GM12878 (cell line): ENCODE data around the gene TOGARAM1. TPM values are rescaled to one million over a fixed set of nuclear protein-coding genes. Genes with fewer than 3 reads are reported as not detected.

Experiments
- ATAC-seq: fragments of 200-7000 bp; cut with Tn5 transposase; 3 replicates; pipeline ENCODE4 v1.9.1; 2020; ENCODE audit warnings: mild to moderate bottlenecking, moderate library complexity
- BruUV-seq: library from RNA; stranded (reverse); fragments of 400-500 nt; replicated peaks from 2 replicates; lab custom pipeline; 2021; lab: Mats Ljungman, UMichigan
- CTCF ChIA-PET: fragments of 300-600 bp; sonication (Branson Sonifier 250); formaldehyde crosslinking; extraction: SDS; loops from one replicate; lab custom pipeline; 2021; ENCODE audit warnings: inconsistent platforms; lab: Yijun Ruan, JAX
- POLR2A ChIA-PET: fragments of 350-600 bp; formaldehyde crosslinking; extraction: SDS; loops from one replicate; lab custom pipeline; 2021; ENCODE audit warnings: inconsistent platforms; lab: Charles Lee
- RAD21 ChIA-PET: fragments of 300-600 bp; sonication (Branson Sonifier 250); formaldehyde crosslinking; loops from one replicate; lab custom pipeline; 2023; ENCODE audit warnings: antibody characterized with exemption; ENCODE audit not compliant: unreplicated experiment; lab: Charles Lee
- SMC1A ChIA-PET: fragments of 300-600 bp; sonication (Branson Sonifier 250); formaldehyde crosslinking; loops from one replicate; lab custom pipeline; 2023; ENCODE audit not compliant: unreplicated experiment, uncharacterized antibody; lab: Charles Lee
- DNase-seq: peaks from one replicate; pipeline ENCODE4 v3.0.0-alpha.2; 2011; ENCODE audit warnings: low read depth, low spot score
- FAIRE-seq: peaks from 3 replicates; lab custom pipeline; 2011; peaks lifted over from hg19 to GRCh38; lab: Jason Lieb, UNC
- H2AFZ ChIP-seq: 2 replicates; pipeline ENCODE4 v1.6.0; 2011; ENCODE audit warnings: low read depth, low read length, control low read depth; ENCODE audit not compliant: control insufficient read depth
- H3K27ac ChIP-seq: 2 replicates; pipeline ENCODE4 v1.5.1; 2011; ENCODE audit warnings: control low read depth; ENCODE audit not compliant: control insufficient read depth, insufficient read depth
- H3K27me3 ChIP-seq, 2 experiments: replicated peaks in 1 of 2; 2 replicates each; pipeline versions ENCODE4 v1.6.0 to v1.6.1; 2011; ENCODE audit warnings: low read length in 1 of 2; ENCODE audit not compliant: control insufficient read depth in 2 of 2, insufficient read depth in 2 of 2
- H3K36me3 ChIP-seq, 2 experiments: 2 replicates each; pipeline ENCODE4 v1.5.1; 2011; ENCODE audit warnings: low read length in 1 of 2; ENCODE audit not compliant: control insufficient read depth in 2 of 2, insufficient read depth in 2 of 2
- H3K4me1 ChIP-seq: 2 replicates; pipeline ENCODE4 v1.6.1; 2011; ENCODE audit warnings: mild to moderate bottlenecking, low read length, moderate library complexity, mixed read lengths; ENCODE audit not compliant: control insufficient read depth, insufficient read depth
- H3K4me2 ChIP-seq: 2 replicates; pipeline ENCODE4 v1.6.0; 2011; ENCODE audit warnings: control low read depth; ENCODE audit not compliant: control insufficient read depth, insufficient read depth
- H3K4me3 ChIP-seq: fragments of 200-600 bp; sonication (generic); 2 replicates; pipeline ENCODE4 v1.5.1; 2016
- H3K79me2 ChIP-seq: 2 replicates; pipeline ENCODE4 v1.6.0; 2011; ENCODE audit warnings: low read length; ENCODE audit not compliant: control insufficient read depth, insufficient read depth
- H3K9ac ChIP-seq: 2 replicates; pipeline ENCODE4 v1.8.0; 2011; ENCODE audit warnings: low read length, control low read depth, mixed read lengths; ENCODE audit not compliant: control insufficient read depth, insufficient read depth
- H3K9me3 ChIP-seq: replicated peaks from 3 replicates; pipeline ENCODE4 v1.5.1; 2011; ENCODE audit warnings: mild to moderate bottlenecking, low read length; ENCODE audit not compliant: control insufficient read depth, insufficient read depth
- H4K20me1 ChIP-seq: 2 replicates; pipeline ENCODE4 v1.6.0; 2011; ENCODE audit not compliant: control insufficient read depth, insufficient read depth
- CREM ChIP-seq: IDR thresholded peaks from 2 replicates; pipeline ENCODE4 v1.6.1; 2014; ENCODE audit warnings: antibody characterized with exemption, low read depth
- LARP7 ChIP-seq: fragments of 450-650 bp; IDR thresholded peaks from 2 replicates; pipeline ENCODE4 v1.6.1; 2017; ENCODE audit warnings: mild to moderate bottlenecking
- NR2C2 ChIP-seq: IDR thresholded peaks from 2 replicates; pipeline ENCODE4 v1.6.1; 2011; ENCODE audit warnings: borderline replicate concordance, low read depth; ENCODE audit not compliant: control insufficient read depth, insufficient read length
- PAX8 ChIP-seq: fragments of 450-650 bp; IDR thresholded peaks from 2 replicates; pipeline ENCODE4 v1.6.1; 2017; ENCODE audit warnings: mild to moderate bottlenecking, moderate library complexity
- POU2F2 ChIP-seq: IDR thresholded peaks from 3 replicates; pipeline ENCODE4 v1.6.1; 2011; ENCODE audit warnings: low read depth, mild to moderate bottlenecking, low read length, borderline replicate concordance
- WGBS: methylation state at CpG from one replicate; pipeline ENCODE4 v1.1.6; 2016; ENCODE audit warnings: low lambda C conversion rate; ENCODE audit not compliant: insufficient replicate concordance, insufficient coverage; ENCODE audit errors: missing lambda C conversion rate; 5-methylcytosine and 5-hydroxymethylcytosine counted together
- in situ Hi-C: fragments of 300-500 bp; cut with MboI; formaldehyde crosslinking; loops from 9 replicates; pipeline ENCODE4 v1.14.3; 2018; ENCODE audit warnings: mixed read lengths
- intact Hi-C: fragments of 100-400 bp; cut with micrococcal nuclease; formaldehyde crosslinking; loops from one replicate; pipeline ENCODE4 v1.14.2; 2022; ENCODE audit not compliant: unreplicated experiment
- polyA plus RNA-seq, 11 experiments: library from polyadenylated mRNA; depleted of rRNA in 4 of 11; unstranded in 6 of 11; stranded (reverse) in 5 of 11; fragments of >200 nt; fragmentation: Nextera tagmentation in 4 of 11; fragmentation: Illumina TruSeq in 1 of 11; extraction: Ambion mirVana in 4 of 11; extraction: Trizol in 1 of 11; gene quantifications; 1 replicate in 1 of 11; 2 replicates in 10 of 11; pipeline versions ENCODE4 v1.2.1 to v1.2.3, GENCODE V29; 2011 to 2016; ENCODE audit warnings: inconsistent platforms in 2 of 11, missing spikeins in 2 of 11, low read depth in 1 of 11
- total RNA-seq, 4 experiments: library from RNA; depleted of rRNA in 3 of 4; stranded (reverse); fragments of >200 nt in 3 of 4; fragmentation: Illumina TruSeq in 1 of 4; extraction: Trizol in 1 of 4; gene quantifications; 2 replicates each; pipeline versions ENCODE4 v1.2.1 to v1.2.3, GENCODE V29; 2013 to 2021
- TF ChIP-seq, protein P1 (sequence below): fragments of 450-650 bp; IDR thresholded peaks from 2 replicates; pipeline ENCODE4 v1.6.1; 2017; ENCODE audit warnings: borderline replicate concordance
- TF ChIP-seq, protein P2 (sequence below): IDR thresholded peaks from 2 replicates; pipeline ENCODE4 v1.6.1; 2011; ENCODE audit warnings: low read depth, mild to moderate bottlenecking, low read length, moderate library complexity, borderline replicate concordance; ENCODE audit errors: extremely low read depth
- TF ChIP-seq, protein P3 (sequence below): fragments of 450-650 bp; IDR thresholded peaks from 2 replicates; pipeline ENCODE4 v1.6.1; 2014; ENCODE audit warnings: mild to moderate bottlenecking

The TOGARAM1 gene
- total and polyA plus RNA-seq, 10 of the 15 experiments (the other 5 are each of a cell fraction or from before 2014, with no cell fraction given) = 2.1 to 14.4 (median 7.2) TPM

DNA sequence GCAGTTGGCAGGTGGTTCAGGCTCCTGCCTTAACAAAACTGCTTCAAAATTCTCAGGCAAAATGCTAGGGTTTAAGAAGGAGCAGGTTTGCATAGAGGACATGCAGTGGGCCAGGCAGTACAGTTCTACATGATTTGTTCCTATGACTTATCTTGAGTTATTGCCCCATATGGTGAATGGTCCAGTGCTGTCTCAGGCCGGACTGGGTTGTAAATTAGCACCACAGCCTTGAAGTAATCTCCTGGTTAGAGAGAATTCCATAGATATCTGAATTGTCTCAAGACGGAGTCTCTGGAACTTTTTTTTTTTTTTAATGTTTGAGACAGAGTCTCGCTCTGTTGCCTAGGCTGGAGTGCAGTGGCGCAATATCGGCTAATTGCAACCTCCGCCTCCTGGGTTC is 110.1 kb downstream of the TOGARAM1 start:
- ATAC-seq (no peak), DNase-seq (no peak), FAIRE-seq (no peak)
- Histone ChIP-seq H2AFZ (no peak overlapping the region), H4K20me1 (no peaks in the 10 kb centered on the region), H3K4me1 (no peaks in the 10 kb centered on the region), H3K27me3 (no peaks in the 10 kb centered on the region), H3K79me2 (no peaks in the 10 kb centered on the region), H3K4me3 (no peak overlapping the region), H3K9me3 (no peaks in the 10 kb centered on the region), H3K27ac (no peak overlapping the region), H3K4me2 (no peak overlapping the region), H3K36me3 (no peaks in the 10 kb centered on the region; a peak in 2 of 4 replicates), H3K9ac (no peak overlapping the region)
- ChIA-PET SMC1A (interaction anchor here (1.3 to 1.9 kb wide), 4 partner anchors 12 to 196 kb away, joined by 3 to 4 read pairs (median 4); partner anchors contain the start of gene PRPF39), CTCF (interaction anchor here (1.1 kb wide), 1 partner anchor 17 kb away, joined by 3 read pairs; no protein-coding TSS in a partner anchor), RAD21 (no interaction called here), POLR2A (no interaction called here)
- WGBS = over 99% methylated on average over 6 of the region's 6 CpGs
- in situ Hi-C loops (no loop called here), intact Hi-C loops (no loop called here)
- BruUV-seq = no TSS peak
- TF ChIP-seq LARP7 (no peak), POU2F2 (no peak), PAX8 (no peak), NR2C2 (no peak), CREM (no peak)
- TF ChIP-seq, protein P1, sequence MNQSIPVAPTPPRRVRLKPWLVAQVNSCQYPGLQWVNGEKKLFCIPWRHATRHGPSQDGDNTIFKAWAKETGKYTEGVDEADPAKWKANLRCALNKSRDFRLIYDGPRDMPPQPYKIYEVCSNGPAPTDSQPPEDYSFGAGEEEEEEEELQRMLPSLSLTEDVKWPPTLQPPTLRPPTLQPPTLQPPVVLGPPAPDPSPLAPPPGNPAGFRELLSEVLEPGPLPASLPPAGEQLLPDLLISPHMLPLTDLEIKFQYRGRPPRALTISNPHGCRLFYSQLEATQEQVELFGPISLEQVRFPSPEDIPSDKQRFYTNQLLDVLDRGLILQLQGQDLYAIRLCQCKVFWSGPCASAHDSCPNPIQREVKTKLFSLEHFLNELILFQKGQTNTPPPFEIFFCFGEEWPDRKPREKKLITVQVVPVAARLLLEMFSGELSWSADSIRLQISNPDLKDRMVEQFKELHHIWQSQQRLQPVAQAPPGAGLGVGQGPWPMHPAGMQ = no peak
- TF ChIP-seq, protein P2, sequence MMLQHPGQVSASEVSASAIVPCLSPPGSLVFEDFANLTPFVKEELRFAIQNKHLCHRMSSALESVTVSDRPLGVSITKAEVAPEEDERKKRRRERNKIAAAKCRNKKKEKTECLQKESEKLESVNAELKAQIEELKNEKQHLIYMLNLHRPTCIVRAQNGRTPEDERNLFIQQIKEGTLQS = no peak
- TF ChIP-seq, protein P3, sequence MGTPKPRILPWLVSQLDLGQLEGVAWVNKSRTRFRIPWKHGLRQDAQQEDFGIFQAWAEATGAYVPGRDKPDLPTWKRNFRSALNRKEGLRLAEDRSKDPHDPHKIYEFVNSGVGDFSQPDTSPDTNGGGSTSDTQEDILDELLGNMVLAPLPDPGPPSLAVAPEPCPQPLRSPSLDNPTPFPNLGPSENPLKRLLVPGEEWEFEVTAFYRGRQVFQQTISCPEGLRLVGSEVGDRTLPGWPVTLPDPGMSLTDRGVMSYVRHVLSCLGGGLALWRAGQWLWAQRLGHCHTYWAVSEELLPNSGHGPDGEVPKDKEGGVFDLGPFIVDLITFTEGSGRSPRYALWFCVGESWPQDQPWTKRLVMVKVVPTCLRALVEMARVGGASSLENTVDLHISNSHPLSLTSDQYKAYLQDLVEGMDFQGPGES = no peak
